22Rv1 (cell line): ENCODE data around the gene ZNF354C.

Experiments used
- ZFX ChIP-seq: fragments of 450-650 bp; IDR thresholded peaks from 2 replicates; pipeline ENCODE4 v1.6.1; 2017; ENCODE audit warnings: antibody characterized with exemption, borderline replicate concordance
- TF ChIP-seq, protein P1 (sequence below): fragments of 450-650 bp; IDR thresholded peaks from 2 replicates; pipeline ENCODE4 v1.5.1; 2017; ENCODE audit warnings: mild to moderate bottlenecking

DNA sequence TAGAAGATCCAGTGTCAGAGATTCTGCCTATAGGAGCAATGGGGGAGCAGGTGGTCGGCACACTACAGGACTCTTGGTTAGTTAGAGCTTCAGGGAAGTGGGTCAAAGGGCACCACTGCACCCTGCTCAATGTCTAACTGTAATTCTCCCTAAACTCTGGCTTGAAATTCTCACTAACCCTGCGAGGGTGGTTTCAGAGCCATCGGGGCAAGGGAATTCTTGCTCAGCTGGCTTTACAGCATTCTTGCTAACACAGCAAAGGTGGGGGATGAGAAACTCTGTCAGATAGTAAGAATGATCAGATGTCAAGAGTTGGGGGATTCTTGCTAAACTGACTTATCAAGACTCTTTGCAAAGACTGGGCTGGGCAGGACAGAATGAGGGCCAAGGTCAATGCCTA is 4.7 kb upstream of the ZNF354C start:
- TF ChIP-seq, protein P1, sequence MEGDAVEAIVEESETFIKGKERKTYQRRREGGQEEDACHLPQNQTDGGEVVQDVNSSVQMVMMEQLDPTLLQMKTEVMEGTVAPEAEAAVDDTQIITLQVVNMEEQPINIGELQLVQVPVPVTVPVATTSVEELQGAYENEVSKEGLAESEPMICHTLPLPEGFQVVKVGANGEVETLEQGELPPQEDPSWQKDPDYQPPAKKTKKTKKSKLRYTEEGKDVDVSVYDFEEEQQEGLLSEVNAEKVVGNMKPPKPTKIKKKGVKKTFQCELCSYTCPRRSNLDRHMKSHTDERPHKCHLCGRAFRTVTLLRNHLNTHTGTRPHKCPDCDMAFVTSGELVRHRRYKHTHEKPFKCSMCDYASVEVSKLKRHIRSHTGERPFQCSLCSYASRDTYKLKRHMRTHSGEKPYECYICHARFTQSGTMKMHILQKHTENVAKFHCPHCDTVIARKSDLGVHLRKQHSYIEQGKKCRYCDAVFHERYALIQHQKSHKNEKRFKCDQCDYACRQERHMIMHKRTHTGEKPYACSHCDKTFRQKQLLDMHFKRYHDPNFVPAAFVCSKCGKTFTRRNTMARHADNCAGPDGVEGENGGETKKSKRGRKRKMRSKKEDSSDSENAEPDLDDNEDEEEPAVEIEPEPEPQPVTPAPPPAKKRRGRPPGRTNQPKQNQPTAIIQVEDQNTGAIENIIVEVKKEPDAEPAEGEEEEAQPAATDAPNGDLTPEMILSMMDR: no peak
- no peak for TF ChIP-seq ZFX
